ENCODE measurements around the gene MYL2.

The MYL2 gene

DNA sequence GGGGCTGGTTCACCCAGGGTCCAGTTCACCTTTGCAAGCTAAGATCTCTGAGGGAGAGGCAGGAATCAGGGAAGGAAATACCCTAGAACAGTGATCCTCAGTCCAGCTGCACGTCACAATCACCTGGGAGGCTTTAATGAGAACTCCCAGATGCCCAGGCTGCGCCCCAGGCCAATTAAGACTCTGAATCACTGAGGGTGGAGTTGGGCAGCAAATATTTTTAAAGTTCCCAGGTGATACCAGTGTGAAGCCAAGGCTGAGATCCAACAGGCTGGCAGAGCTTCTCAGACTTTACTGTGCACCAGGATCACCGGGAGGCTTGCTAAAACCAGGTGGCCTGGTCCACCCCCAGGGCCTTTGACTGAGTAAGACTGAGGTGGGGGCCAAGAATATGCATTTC lies 23.8 kb downstream of the MYL2 start:
- DNase-seq (ENCODE audit: low read depth) = no peak

- no peak for DNase-seq (ENCODE audit: low read depth)
These were observed 26.4 kb downstream of the MYL2 start for GRCh38 chr12:110893956-110894355.

GRCh38 chr12:110889361-110889760 lies 31.0 kb downstream of the MYL2 start:
- no peak for DNase-seq (ENCODE audit: low read depth)

GRCh38 chr12:110888256-110888991 lies 32.0 kb downstream of the MYL2 start:
- no peak for DNase-seq (ENCODE audit: low read depth)

- no peak for DNase-seq (ENCODE audit: low read depth)
These were observed 35.1 kb downstream of the MYL2 start for GRCh38 chr12:110885152-110885840.

GRCh38 chr12:110883251-110883650 lies 37.1 kb downstream of the MYL2 start:
- no peak for DNase-seq (ENCODE audit: low read depth)

DNA sequence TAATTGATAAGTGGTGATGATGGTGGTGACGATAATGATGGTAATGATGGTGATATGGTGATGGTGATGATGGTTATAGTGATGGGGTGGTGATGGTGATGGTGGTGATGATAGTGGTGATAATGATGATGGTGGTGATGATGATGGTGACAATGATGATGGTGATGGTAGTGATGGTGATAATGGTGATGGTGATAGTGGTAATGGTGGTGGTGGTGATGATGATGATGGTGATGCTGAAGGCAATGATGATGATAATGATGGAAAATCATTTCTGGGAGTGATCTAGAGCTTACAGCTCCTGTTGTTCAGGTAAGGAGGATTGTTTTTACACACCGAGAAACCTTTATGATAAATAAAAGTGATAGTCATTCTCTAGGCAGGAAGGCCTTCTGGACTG lies 39.7 kb downstream of the MYL2 start:
- DNase-seq (ENCODE audit: low read depth) = no peak

DNA sequence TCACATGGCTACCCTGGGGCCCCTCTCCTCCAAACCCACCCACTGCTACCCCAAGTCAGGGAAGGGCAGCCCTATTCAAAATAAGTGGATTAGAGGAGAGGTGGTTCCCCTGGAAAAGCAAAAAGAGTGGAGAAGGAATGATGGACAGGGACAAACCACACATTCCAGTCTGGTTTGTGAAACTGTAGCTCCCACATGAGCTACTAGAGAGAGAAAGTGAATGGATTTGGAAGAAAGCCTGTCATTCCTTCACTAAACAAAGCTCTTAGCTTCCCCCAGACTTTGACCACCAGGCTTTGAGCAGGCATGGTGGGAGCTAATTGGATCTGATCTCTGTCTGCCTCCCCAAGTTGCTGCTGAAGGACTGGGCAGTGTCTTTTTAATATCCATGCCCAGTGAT lies 45.6 kb downstream of the MYL2 start:
- no peak for DNase-seq (ENCODE audit: low read depth)

GRCh38 chr12:110874351-110874750 lies 46.0 kb downstream of the MYL2 start:
- no peak for DNase-seq (ENCODE audit: low read depth)

DNA sequence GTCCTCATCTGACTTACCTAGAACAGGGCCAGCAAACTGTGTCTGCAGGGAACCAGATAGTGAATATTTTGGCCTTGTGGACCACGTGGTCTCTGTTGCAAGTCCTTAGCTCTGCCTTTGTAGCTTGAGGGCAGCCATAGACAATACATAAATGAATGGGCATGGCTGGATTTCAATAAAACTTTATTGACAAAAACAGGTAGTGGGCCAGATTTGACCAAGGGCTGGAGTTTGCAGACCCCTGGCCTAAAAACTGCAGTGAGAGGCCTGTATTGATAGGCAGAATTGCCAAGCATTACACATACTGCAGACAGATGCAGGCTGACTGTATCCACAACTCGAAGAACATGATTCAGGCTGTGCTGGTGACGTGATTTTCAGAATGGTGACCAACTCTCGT lies 48.3 kb downstream of the MYL2 start:
- no peak for DNase-seq (ENCODE audit: low read depth)

GRCh38 chr12:110869803-110870202 lies 50.6 kb downstream of the MYL2 start:
- no peak for DNase-seq (ENCODE audit: low read depth)

- DNase-seq (ENCODE audit: low read depth) = no peak
These were observed 51.4 kb downstream of the MYL2 start for GRCh38 chr12:110869026-110869425.

DNA sequence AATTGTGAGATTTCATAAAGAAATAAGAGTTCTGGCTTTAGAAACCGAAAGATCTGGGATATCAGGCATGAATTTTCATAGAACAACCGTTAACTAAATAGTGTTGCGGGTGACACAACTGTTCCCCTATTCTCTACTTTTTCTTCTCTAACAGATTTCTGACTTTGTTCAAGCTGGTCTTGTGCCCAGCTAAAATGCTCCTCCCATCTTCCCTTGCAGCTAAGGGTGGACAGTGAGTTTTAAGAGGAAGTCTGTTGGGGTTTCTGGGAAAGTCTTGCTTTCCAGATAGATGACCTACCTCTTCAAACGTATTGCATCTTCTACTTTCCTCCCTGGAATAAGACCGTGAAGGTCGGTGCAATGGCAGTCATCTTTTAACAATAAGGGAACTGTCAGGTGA lies 54.9 kb downstream of the MYL2 start:
- no peak for DNase-seq (ENCODE audit: low read depth)

GRCh38 chr12:110863161-110863560 lies 57.2 kb downstream of the MYL2 start:
- no peak for DNase-seq (ENCODE audit: low read depth)

DNA sequence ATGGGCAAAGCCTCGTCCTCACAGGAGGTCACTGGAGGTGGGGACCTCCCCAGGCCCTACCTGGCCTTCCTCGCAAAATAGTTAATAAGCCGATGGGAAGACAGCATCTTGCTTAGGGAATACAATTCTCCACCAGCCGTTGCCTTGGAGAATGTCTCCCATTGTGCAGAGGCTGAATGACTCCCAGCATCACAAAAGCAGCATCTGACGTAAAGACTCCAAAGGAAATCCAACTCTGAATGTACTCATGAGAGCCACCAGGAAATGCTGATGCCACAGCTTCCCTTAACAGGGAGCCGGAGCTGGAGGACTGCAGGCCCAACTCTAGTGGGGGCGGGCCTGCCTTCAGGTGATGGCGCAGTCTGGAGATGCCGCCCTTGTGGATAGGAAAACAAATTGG lies 58.0 kb downstream of the MYL2 start:
- no peak for DNase-seq (ENCODE audit: low read depth)

DNA sequence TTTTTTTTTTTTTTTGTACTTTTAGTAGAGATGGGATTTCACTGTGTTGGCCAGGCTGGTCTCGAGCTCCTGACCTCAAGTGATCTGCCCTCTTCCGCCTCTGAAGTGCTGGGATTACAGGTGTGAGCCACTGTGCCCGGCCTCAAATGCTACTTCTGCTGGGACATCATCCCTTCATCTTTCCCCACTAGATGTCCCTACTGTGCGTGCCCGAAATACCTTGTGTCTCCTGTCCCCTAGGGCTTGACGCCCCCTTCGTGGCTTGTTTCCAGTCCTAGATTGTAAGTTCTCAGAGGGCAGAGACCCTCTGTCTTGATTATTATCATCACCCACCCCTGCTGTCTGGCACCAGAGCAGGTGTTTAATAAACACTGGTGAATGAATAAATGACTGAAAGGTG lies 58.6 kb downstream of the MYL2 start:
- DNase-seq (ENCODE audit: low read depth) = no peak

Data from T-helper 22 cell (primary cell).